Stomach smooth muscle (tissue), 2 donors: ENCODE measurements around the gene ZBED3.
"Not testable (repeated sequence)": the region's sequence is repeated elsewhere in the genome, so short reads cannot be mapped to it uniquely, and the experiment has no call there.

Experiments
- H3K27ac ChIP-seq: one replicate; pipeline ENCODE4 v1.7.0; 2013; ENCODE audit warnings: mild to moderate bottlenecking, low read length, inconsistent platforms
- H3K27me3 ChIP-seq, 2 donors: one replicate each; pipeline ENCODE4 v1.7.0; 2013; ENCODE audit warnings: low read length in 2 of 2; ENCODE audit not compliant: insufficient read depth in 2 of 2, control insufficient read depth in 1 of 2
- H3K36me3 ChIP-seq, 2 donors: one replicate each; pipeline ENCODE4 v1.7.0; 2013; ENCODE audit warnings: low read length in 2 of 2; ENCODE audit not compliant: control insufficient read depth in 2 of 2, insufficient read depth in 2 of 2
- H3K4me1 ChIP-seq: one replicate; pipeline ENCODE4 v1.7.0; 2013; ENCODE audit warnings: low read length; ENCODE audit not compliant: control insufficient read depth, insufficient read depth
- H3K4me3 ChIP-seq, 2 donors: one replicate each; pipeline ENCODE4 v1.7.0; 2013; ENCODE audit warnings: low read length in 2 of 2
- H3K9ac ChIP-seq, 2 donors: one replicate each; pipeline ENCODE4 v1.7.0; 2013; ENCODE audit warnings: low read length in 2 of 2, mild to moderate bottlenecking in 1 of 2
- H3K9me3 ChIP-seq, 2 donors: one replicate each; pipeline ENCODE4 v1.7.0; 2013; ENCODE audit warnings: low read length in 2 of 2; ENCODE audit not compliant: control insufficient read depth in 2 of 2
- donor health status: healthy.
- donor health status: Pancreatic carcinoma.

ZBED3 gene

GRCh38 chr5:77104813-77105212 lies 17.7 kb upstream of the ZBED3 start:
- no peaks in the 10 kb centered on the region for H3K36me3 ChIP-seq
- no peak overlapping the region for H3K27ac ChIP-seq
- no peak overlapping the region for H3K4me3 ChIP-seq
- H3K9ac ChIP-seq: no peak overlapping the region
- H3K4me1 ChIP-seq: no peaks in the 10 kb centered on the region
- H3K9me3 ChIP-seq: no peaks in the 10 kb centered on the region
- H3K27me3 ChIP-seq: no peaks in the 10 kb centered on the region

DNA sequence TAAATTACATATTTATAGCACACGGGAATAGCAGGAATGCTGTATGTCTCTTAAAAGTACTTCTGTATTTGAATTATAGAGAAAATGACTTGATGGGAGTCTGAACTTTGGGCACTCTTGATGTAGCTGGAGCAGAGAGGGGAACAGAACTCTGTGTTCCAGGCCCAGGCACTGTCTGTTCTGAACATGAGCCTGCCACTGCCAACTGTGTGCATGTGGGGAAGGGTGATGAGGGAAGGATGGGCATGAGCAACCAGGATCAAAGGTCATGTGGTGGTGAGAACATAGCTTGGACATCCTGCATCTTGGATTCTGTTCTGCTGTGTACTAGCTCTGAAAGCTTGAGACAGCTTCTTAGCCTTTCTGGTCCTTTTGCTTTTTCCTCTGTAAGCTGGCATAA lies 16.4 kb upstream of the ZBED3 start:
- Histone ChIP-seq H3K4me3 (no peak overlapping the region), H3K27ac (no peak overlapping the region), H3K4me1 (no peaks in the 10 kb centered on the region), H3K27me3 (no peaks in the 10 kb centered on the region), H3K36me3 (no peaks in the 10 kb centered on the region), H3K9ac (no peak overlapping the region), H3K9me3 (no peaks in the 10 kb centered on the region)

- no peaks in the 10 kb centered on the region for H3K36me3 ChIP-seq
- no peaks in the 10 kb centered on the region for H3K27me3 ChIP-seq
- no peak overlapping the region for H3K27ac ChIP-seq
- H3K9me3 ChIP-seq: no peaks in the 10 kb centered on the region
- H3K9ac ChIP-seq: no peak overlapping the region
- no peaks in the 10 kb centered on the region for H3K4me1 ChIP-seq
- H3K4me3 ChIP-seq: no peak overlapping the region
Measured at GRCh38 chr5:77102549-77102948, 15.5 kb upstream of the ZBED3 start.

GRCh38 chr5:77101298-77101697 lies 14.2 kb upstream of the ZBED3 start:
- H3K4me1 ChIP-seq: no peaks in the 10 kb centered on the region
- H3K36me3 ChIP-seq: no peaks in the 10 kb centered on the region
- no peaks in the 10 kb centered on the region for H3K9me3 ChIP-seq
- H3K27ac ChIP-seq: no peak overlapping the region
- no peak overlapping the region for H3K9ac ChIP-seq
- no peaks in the 10 kb centered on the region for H3K27me3 ChIP-seq
- H3K4me3 ChIP-seq: no peak overlapping the region

GRCh38 chr5:77095189-77095588 lies 8.1 kb upstream of the ZBED3 start:
- Histone ChIP-seq H3K9me3 (no peaks in the 10 kb centered on the region), H3K36me3 (no peaks in the 10 kb centered on the region), H3K4me1 (no peaks in the 10 kb centered on the region), H3K27ac (no peak overlapping the region), H3K27me3 (no peaks in the 10 kb centered on the region), H3K4me3 (no peak overlapping the region), H3K9ac (no peak overlapping the region)

DNA sequence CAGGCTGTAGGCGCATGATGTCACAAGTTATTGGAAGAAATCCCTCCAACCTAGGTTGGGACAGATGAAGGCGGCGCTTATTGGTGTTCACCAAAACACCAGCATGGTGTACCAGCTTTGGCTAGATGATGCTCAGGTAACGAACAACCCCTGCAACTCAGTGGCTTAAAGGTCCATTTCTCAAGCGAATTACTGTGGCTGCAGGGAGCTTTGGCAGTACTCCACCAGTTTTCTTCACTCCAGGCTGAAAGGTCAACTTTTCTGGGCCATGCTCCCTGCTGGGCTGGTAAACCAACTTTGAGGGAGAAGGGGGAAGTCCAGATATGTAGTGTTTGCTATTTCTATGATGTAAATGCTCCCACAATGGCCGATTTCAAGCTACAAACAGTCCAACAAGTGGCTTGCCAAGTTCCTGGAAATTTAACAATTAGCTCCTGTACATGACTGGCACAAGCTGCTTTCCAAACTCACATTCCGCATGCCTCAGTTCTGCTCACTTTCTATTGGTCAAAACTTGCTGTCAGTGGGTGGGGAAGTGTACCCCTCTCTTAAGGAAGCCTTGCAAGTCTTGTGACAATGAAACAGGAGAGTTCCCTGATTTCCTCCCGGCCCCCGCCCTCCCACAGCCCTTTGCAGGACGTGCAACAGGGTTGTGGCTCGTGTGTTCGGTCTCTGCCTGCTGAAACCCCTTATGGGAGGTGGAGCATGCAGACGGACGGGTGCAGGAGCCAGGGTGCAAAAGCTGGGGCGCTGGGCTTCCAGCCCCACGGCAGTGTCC lies 588 bp upstream of the ZBED3 start:
- no peaks in the 10 kb centered on the region for H3K27me3 ChIP-seq
- H3K4me1 ChIP-seq: peaks cover 13% of the 10 kb centered on the region
- H3K27ac ChIP-seq: peak overlapping the region; percentile 88
- H3K4me3 ChIP-seq: peak overlapping the region; percentile 80 to 86
- peaks cover 0 to 6% of the 10 kb centered on the region in 2 donors for H3K36me3 ChIP-seq
- no peaks in the 10 kb centered on the region for H3K9me3 ChIP-seq
- peak overlapping the region; percentile 80 for H3K9ac ChIP-seq

- peak overlapping the region; percentile 80 to 86 for H3K4me3 ChIP-seq
- H3K27ac ChIP-seq: peak overlapping the region; percentile 88
- peaks cover 0 to 6% of the 10 kb centered on the region in 2 donors for H3K36me3 ChIP-seq
- no peaks in the 10 kb centered on the region for H3K9me3 ChIP-seq
- H3K4me1 ChIP-seq: peaks cover 13% of the 10 kb centered on the region
- peak overlapping the region; percentile 80 for H3K9ac ChIP-seq
- H3K27me3 ChIP-seq: no peaks in the 10 kb centered on the region
Measured at GRCh38 chr5:77086368-77086688, 757 bp downstream of the ZBED3 start.

GRCh38 chr5:77083088-77083487 lies 4.0 kb downstream of the ZBED3 start:
- Histone ChIP-seq H3K9me3 (no peaks in the 10 kb centered on the region), H3K4me3 (no peak overlapping the region), H3K27ac (no peak overlapping the region), H3K4me1 (peaks cover 12% of the 10 kb centered on the region), H3K27me3 (no peaks in the 10 kb centered on the region), H3K36me3 (peaks cover 0 to 6% of the 10 kb centered on the region in 2 donors), H3K9ac (no peak overlapping the region)

DNA sequence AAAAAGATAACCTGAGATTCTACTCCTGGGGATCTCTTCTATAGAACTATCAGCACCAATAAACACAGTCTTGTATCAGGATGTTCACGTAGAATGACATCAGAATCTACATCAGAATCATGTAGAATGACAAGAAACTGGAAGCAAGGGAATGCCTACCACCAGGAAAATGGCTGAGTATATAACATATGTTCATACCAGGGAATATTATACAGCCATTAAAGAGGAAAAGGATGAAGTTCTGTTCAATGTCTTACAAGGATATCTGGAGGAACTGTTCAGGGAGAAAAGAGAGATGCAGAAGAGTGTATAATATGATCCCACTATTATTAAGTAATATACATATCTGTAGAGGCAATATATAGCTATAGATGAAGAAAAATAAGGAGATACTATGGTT lies 4.8 kb downstream of the ZBED3 start:
- H3K4me3 ChIP-seq: no peak overlapping the region
- no peak overlapping the region for H3K9ac ChIP-seq
- H3K27ac ChIP-seq: no peak overlapping the region
- H3K36me3 ChIP-seq: peaks cover 0 to 6% of the 10 kb centered on the region in 2 donors
- no peaks in the 10 kb centered on the region for H3K27me3 ChIP-seq
- peaks cover 6% of the 10 kb centered on the region for H3K4me1 ChIP-seq
- no peaks in the 10 kb centered on the region for H3K9me3 ChIP-seq

- no peak overlapping the region for H3K27ac ChIP-seq
- H3K4me3 ChIP-seq: no peak overlapping the region
- H3K4me1 ChIP-seq: peaks cover 13% of the 10 kb centered on the region
- H3K36me3 ChIP-seq: peaks cover 0 to 6% of the 10 kb centered on the region in 2 donors
- no peak overlapping the region for H3K9ac ChIP-seq
- no peaks in the 10 kb centered on the region for H3K9me3 ChIP-seq
- no peaks in the 10 kb centered on the region for H3K27me3 ChIP-seq
Measured at GRCh38 chr5:77080905-77081304, 6.2 kb downstream of the ZBED3 start.

- H3K27ac ChIP-seq, H3K9ac ChIP-seq, H3K9me3 ChIP-seq, H3K36me3 ChIP-seq, H3K27me3 ChIP-seq, H3K4me3 ChIP-seq: not testable (repeated sequence)
- peaks cover 13% of the 10 kb centered on the region for H3K4me1 ChIP-seq
Measured at GRCh38 chr5:77080479-77080878, 6.6 kb downstream of the ZBED3 start.
